Brain microvascular endothelial cell (primary cell): Measurements from ENCODE around the gene CYSTM1.

ENCODE experiments used
- DNase-seq: peaks from one replicate; pipeline ENCODE4 v3.0.0-alpha.2; 2020
- H3K27ac ChIP-seq: fragments of 250-450 bp; sonication (Bioruptor Pico); 2 replicates; pipeline ENCODE4 v1.5.1; 2020; ENCODE audit warnings: mild to moderate bottlenecking, moderate library complexity
- H3K27me3 ChIP-seq: fragments of 250-450 bp; sonication (Bioruptor Pico); replicated peaks from 2 replicates; pipeline ENCODE4 v1.5.1; 2020; ENCODE audit warnings: mild to moderate bottlenecking
- H3K36me3 ChIP-seq: fragments of 250-450 bp; sonication (Bioruptor Pico); replicated peaks from 2 replicates; pipeline ENCODE4 v1.5.1; 2020; ENCODE audit warnings: mild to moderate bottlenecking
- H3K4me3 ChIP-seq: 2 replicates; pipeline ENCODE4 v1.5.1; 2011; ENCODE audit warnings: low read depth, mild to moderate bottlenecking, control low read depth, low read length, moderate library complexity
- CTCF ChIP-seq: IDR thresholded peaks from 2 replicates; pipeline ENCODE4 v1.5.1; 2011; ENCODE audit warnings: low read depth, mild to moderate bottlenecking, moderate library complexity, low read length, control low read depth, inconsistent platforms; ENCODE audit errors: missing control alignments
- in situ Hi-C: cut with HindIII; loops from 2 replicates; pipeline ENCODE4 v1.10.0; 2017; ENCODE audit warnings: low sequenced_read_pairs, low pct_ligation_motif_present

The CYSTM1 gene

GRCh38 chr5:140141241-140141640 is 33.7 kb upstream of the CYSTM1 start:
- no peaks in the 10 kb centered on the region for H3K36me3 ChIP-seq
- DNase-seq, result no peak
- H3K27me3 ChIP-seq, result no peaks in the 10 kb centered on the region
- in situ Hi-C loops, result no loop called here
- H3K4me3 ChIP-seq, result no peak overlapping the region
- H3K27ac ChIP-seq, result no peak overlapping the region
- TF ChIP-seq CTCF, result no peak

- TF ChIP-seq CTCF, result no peak
- in situ Hi-C loops, result no loop called here
- Histone ChIP-seq H3K27me3 (no peaks in the 10 kb centered on the region), H3K27ac (no peak overlapping the region), H3K36me3 (no peaks in the 10 kb centered on the region), H3K4me3 (no peak overlapping the region)
- no peak for DNase-seq
Measured at GRCh38 chr5:140142246-140142645, 32.7 kb upstream of the CYSTM1 start.

- Histone ChIP-seq H3K27ac (no peak overlapping the region), H3K27me3 (no peaks in the 10 kb centered on the region), H3K4me3 (no peak overlapping the region), H3K36me3 (no peaks in the 10 kb centered on the region)
- TF ChIP-seq CTCF, result no peak
- in situ Hi-C loops, result no loop called here
- DNase-seq, result no peak
Measured at GRCh38 chr5:140142856-140143255, 32.1 kb upstream of the CYSTM1 start.

GRCh38 chr5:140143521-140144258 is 31.3 kb upstream of the CYSTM1 start:
- Histone ChIP-seq H3K4me3 (no peak overlapping the region), H3K27ac (no peak overlapping the region), H3K36me3 (no peaks in the 10 kb centered on the region), H3K27me3 (no peaks in the 10 kb centered on the region)
- in situ Hi-C loops, result no loop called here
- TF ChIP-seq CTCF, result no peak
- no peak for DNase-seq

- no peak for TF ChIP-seq CTCF
- no peaks in the 10 kb centered on the region for H3K27me3 ChIP-seq
- H3K4me3 ChIP-seq, result no peak overlapping the region
- DNase-seq, result no peak
- no peak overlapping the region for H3K27ac ChIP-seq
- H3K36me3 ChIP-seq, result no peaks in the 10 kb centered on the region
- in situ Hi-C loops, result no loop called here
Measured at GRCh38 chr5:140145256-140145655, 29.7 kb upstream of the CYSTM1 start.
